ENCODE data around the gene ZNF775. TPM values are rescaled to one million over a fixed set of nuclear protein-coding genes. Genes with fewer than 3 reads are reported as not detected.

ZNF775 gene
- total RNA-seq, 2 donors from 2014 or later = 4.2 to 11.5 TPM

- no peak overlapping the region for H3K4me3 ChIP-seq
- no peaks in the 10 kb centered on the region for H3K9me3 ChIP-seq
- ATAC-seq (ENCODE audit: insufficient number of reproducible peaks, low FRiP score, low read depth) (no peak), DNase-seq (ENCODE audit: low spot score) (no peak)
- peaks cover 0 to 16% of the 10 kb centered on the region in 2 donors for H3K4me1 ChIP-seq (ENCODE audit: control insufficient read depth in 1 of 2, low read depth in 2 of 2)
- H3K27me3 ChIP-seq (replicated peaks; ENCODE audit: insufficient read depth) = no peaks in the 10 kb centered on the region
- no peak for TF ChIP-seq CTCF (IDR thresholded peaks at IDR 0.05)
- no peak overlapping the region for H3K27ac ChIP-seq
- no peaks in the 10 kb centered on the region for H3K36me3 ChIP-seq
Measured at GRCh38 chr7:150345012-150345411, 34.1 kb upstream of the ZNF775 start.

- ATAC-seq (ENCODE audit: insufficient number of reproducible peaks, low FRiP score, low read depth) = no peak
Measured at GRCh38 chr7:150346922-150347321, 32.2 kb upstream of the ZNF775 start.

GRCh38 chr7:150351587-150352194 is 27.4 kb upstream of the ZNF775 start:
- Histone ChIP-seq H3K27ac (no peak overlapping the region), H3K4me3 (no peak overlapping the region), H3K36me3 (no peaks in the 10 kb centered on the region), H3K9me3 (no peaks in the 10 kb centered on the region), H3K27me3 (replicated peaks; ENCODE audit: insufficient read depth) (no peaks in the 10 kb centered on the region), H3K4me1 (ENCODE audit: control insufficient read depth in 1 of 2, low read depth in 2 of 2) (no peaks in the 10 kb centered on the region)
- no peak for DNase-seq (ENCODE audit: low spot score)
- TF ChIP-seq CTCF (IDR thresholded peaks at IDR 0.05) = no peak
- no peak for ATAC-seq (ENCODE audit: insufficient number of reproducible peaks, low FRiP score, low read depth)

More at GRCh38 chr7:150346922-150347321, 32.2 kb upstream of the ZNF775 start:
- no peaks in the 10 kb centered on the region for H3K36me3 ChIP-seq
- no peak for DNase-seq (ENCODE audit: low spot score)
- TF ChIP-seq CTCF (IDR thresholded peaks at IDR 0.05) = no peak
- peaks cover 0 to 2% of the 10 kb centered on the region in 2 donors for H3K4me1 ChIP-seq (ENCODE audit: control insufficient read depth in 1 of 2, low read depth in 2 of 2)
- no peak overlapping the region for H3K27ac ChIP-seq
- no peaks in the 10 kb centered on the region for H3K27me3 ChIP-seq (replicated peaks; ENCODE audit: insufficient read depth)
- H3K9me3 ChIP-seq = no peaks in the 10 kb centered on the region
- H3K4me3 ChIP-seq = no peak overlapping the region

- ATAC-seq (ENCODE audit: insufficient number of reproducible peaks, low FRiP score, low read depth) (no peak), DNase-seq (ENCODE audit: low spot score) (no peak)
- H3K27me3 ChIP-seq (replicated peaks; ENCODE audit: insufficient read depth) = no peaks in the 10 kb centered on the region
- H3K27ac ChIP-seq = no peak overlapping the region
- no peak for TF ChIP-seq CTCF (IDR thresholded peaks at IDR 0.05)
- no peak overlapping the region for H3K4me3 ChIP-seq
- no peaks in the 10 kb centered on the region for H3K4me1 ChIP-seq (ENCODE audit: control insufficient read depth in 1 of 2, low read depth in 2 of 2)
- no peaks in the 10 kb centered on the region for H3K9me3 ChIP-seq
- H3K36me3 ChIP-seq = no peaks in the 10 kb centered on the region
Measured at GRCh38 chr7:150355666-150356059, 23.5 kb upstream of the ZNF775 start.

- no peaks in the 10 kb centered on the region for H3K9me3 ChIP-seq
- no peak for ATAC-seq (ENCODE audit: insufficient number of reproducible peaks, low FRiP score, low read depth)
- TF ChIP-seq CTCF (IDR thresholded peaks at IDR 0.05) = peak; percentile 31
- DNase-seq (ENCODE audit: low spot score) = no peak
- H3K4me3 ChIP-seq = no peak overlapping the region
- no peak overlapping the region for H3K27ac ChIP-seq
- H3K4me1 ChIP-seq (ENCODE audit: control insufficient read depth in 1 of 2, low read depth in 2 of 2) = no peaks in the 10 kb centered on the region
- H3K27me3 ChIP-seq (replicated peaks; ENCODE audit: insufficient read depth) = no peaks in the 10 kb centered on the region
- H3K36me3 ChIP-seq = no peaks in the 10 kb centered on the region
Measured at GRCh38 chr7:150356265-150356897, 22.7 kb upstream of the ZNF775 start.
